Articular chondrocyte of knee joint (primary cell): ENCODE results near the gene ANKRD36. TPM values are rescaled to one million over a fixed set of nuclear protein-coding genes. Genes with fewer than 3 reads are reported as not detected.

ENCODE experiments used
- small RNA-seq: library from RNA; depleted of rRNA; stranded (forward); fragments of <200 nt; gene quantifications from one replicate; pipeline ENCODE3, GENCODE V24; 2012
- total RNA-seq: library from RNA; depleted of rRNA; stranded (reverse); fragments of >200 nt; gene quantifications from 2 replicates; pipeline ENCODE4 v1.2.3, GENCODE V29; 2012

Gene ANKRD36
- total RNA-seq: 38.7 and 52.5 TPM in 2 replicates

GRCh38 chr2:97113050-97113881 is at the start of gene ANKRD36:
Gene ANKRD36, plus strand, starts transcription at chr2:97113153. Its CDS starts 587 bp downstream, at chr2:97113740.

GRCh38 chr2:97094772-97095611 is 18.0 kb upstream of the ANKRD36 start, which contains the start of gene FAHD2B:
Gene FAHD2B, minus strand, starts transcription at chr2:97094882. Its CDS starts 3,176 bp downstream, at chr2:97091706.

Small RNA genes within 50 kb of the gene (small RNA-seq; reads per million reads assigned to genes)
- not detected for gene RN7SL313P

Other genes starting within 250 kb of the ANKRD36 start
- gene SEMA4C, start 243.1 kb upstream of the ANKRD36 start, total RNA-seq: 17.2 and 20.4 TPM in 2 replicates
- under 0.01 TPM in 1 of 2 replicates, not detected in the other for gene FAM178B, start 126.6 kb upstream of the ANKRD36 start, total RNA-seq
- 6.3 and 9.3 TPM in 2 replicates for gene FAHD2B, start 18.3 kb upstream of the ANKRD36 start, total RNA-seq